PFSK-1 (cell line): ENCODE measurements around the gene ANKRD18A.

ENCODE experiments used
- FOXP2 ChIP-seq: optimal IDR thresholded peaks from 2 replicates; pipeline ENCODE3; 2011; ENCODE audit warnings: borderline replicate concordance, control low read depth, inconsistent platforms; ENCODE audit not compliant: insufficient read depth; ENCODE audit errors: extremely low read length, extremely low read depth
- POLR2AphosphoS5 ChIP-seq: IDR thresholded peaks from 2 replicates; pipeline ENCODE4 v1.6.1; 2012; ENCODE audit warnings: low read depth, mild to moderate bottlenecking, control low read depth, low read length, moderate library complexity
- SIN3A ChIP-seq: IDR thresholded peaks from 2 replicates; pipeline ENCODE4 v1.6.1; 2012; ENCODE audit warnings: mild to moderate bottlenecking, low read length, moderate library complexity, borderline replicate concordance; ENCODE audit not compliant: insufficient read depth
- TAF1 ChIP-seq: IDR thresholded peaks from 2 replicates; pipeline ENCODE4 v1.6.1; 2012; ENCODE audit warnings: low read length, control low read depth, borderline replicate concordance; ENCODE audit not compliant: insufficient read depth
- TF ChIP-seq, protein P1 (sequence below), 2 experiments: IDR thresholded peaks; 2 replicates each; pipeline versions ENCODE4 v1.6.1 to v1.8.0; 2011 to 2012; ENCODE audit warnings: low read depth in 2 of 2, low read length in 2 of 2, control low read depth in 1 of 2, inconsistent platforms in 1 of 2, mild to moderate bottlenecking in 1 of 2, moderate library complexity in 1 of 2; ENCODE audit not compliant: insufficient read depth in 1 of 2

ANKRD18A gene

DNA sequence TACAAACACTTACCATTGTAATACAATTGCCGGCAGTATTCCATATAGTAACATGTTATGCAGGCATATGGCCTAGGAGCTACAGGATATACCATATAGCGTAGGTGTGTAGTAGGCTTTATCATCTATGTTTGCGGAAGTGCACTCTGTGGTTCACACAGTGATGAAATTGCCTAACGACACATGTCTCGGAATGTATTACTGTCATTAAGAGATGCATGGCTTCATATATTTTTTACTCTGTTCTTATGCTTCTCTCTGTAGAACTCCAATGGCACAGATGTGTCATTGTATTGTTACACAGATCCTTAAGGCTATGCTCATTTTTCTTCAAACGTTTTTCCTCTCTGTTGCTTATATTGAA lies 19.2 kb upstream of the ANKRD18A start:
- TF ChIP-seq FOXP2 (no peak), SIN3A (no peak), POLR2AphosphoS5 (no peak), TAF1 (no peak)
- TF ChIP-seq, protein P1, sequence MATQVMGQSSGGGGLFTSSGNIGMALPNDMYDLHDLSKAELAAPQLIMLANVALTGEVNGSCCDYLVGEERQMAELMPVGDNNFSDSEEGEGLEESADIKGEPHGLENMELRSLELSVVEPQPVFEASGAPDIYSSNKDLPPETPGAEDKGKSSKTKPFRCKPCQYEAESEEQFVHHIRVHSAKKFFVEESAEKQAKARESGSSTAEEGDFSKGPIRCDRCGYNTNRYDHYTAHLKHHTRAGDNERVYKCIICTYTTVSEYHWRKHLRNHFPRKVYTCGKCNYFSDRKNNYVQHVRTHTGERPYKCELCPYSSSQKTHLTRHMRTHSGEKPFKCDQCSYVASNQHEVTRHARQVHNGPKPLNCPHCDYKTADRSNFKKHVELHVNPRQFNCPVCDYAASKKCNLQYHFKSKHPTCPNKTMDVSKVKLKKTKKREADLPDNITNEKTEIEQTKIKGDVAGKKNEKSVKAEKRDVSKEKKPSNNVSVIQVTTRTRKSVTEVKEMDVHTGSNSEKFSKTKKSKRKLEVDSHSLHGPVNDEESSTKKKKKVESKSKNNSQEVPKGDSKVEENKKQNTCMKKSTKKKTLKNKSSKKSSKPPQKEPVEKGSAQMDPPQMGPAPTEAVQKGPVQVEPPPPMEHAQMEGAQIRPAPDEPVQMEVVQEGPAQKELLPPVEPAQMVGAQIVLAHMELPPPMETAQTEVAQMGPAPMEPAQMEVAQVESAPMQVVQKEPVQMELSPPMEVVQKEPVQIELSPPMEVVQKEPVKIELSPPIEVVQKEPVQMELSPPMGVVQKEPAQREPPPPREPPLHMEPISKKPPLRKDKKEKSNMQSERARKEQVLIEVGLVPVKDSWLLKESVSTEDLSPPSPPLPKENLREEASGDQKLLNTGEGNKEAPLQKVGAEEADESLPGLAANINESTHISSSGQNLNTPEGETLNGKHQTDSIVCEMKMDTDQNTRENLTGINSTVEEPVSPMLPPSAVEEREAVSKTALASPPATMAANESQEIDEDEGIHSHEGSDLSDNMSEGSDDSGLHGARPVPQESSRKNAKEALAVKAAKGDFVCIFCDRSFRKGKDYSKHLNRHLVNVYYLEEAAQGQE (IDR thresholded peaks at IDR 0.05; ENCODE audit: insufficient read depth in 1 of 2, low read depth in 2 of 2, low read length in 2 of 2): no peak

DNA sequence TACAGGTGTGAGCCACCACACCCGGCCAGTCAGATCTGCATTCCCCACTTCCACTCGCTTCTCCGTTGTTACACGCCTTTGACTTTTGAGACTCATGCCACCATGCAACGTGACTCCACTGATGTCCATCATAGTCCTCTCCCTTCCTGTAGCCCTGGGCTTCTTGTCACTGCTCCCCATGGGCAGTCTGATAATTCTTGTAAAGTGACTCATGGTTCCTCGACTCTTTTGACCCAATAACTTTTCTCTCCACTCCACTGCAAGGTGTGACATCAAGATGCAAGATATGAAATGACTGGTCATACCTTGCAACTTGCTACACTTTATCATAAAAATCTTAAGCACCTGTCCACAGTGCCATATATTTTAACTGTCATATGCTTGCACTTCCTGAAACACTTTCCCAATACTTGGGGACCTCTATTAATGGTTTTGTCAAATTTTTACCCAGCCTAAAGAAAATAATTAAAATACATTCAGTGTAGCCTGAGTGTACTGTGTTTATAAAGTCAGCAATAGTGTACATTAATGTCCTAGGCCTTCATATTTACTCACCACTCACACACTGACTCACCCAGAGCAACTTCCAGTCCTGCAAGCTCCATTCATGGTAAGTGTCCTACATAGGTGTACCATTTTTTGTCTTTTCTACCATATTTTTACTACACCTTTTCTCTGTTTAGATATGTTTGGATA lies 18.6 kb upstream of the ANKRD18A start:
- TF ChIP-seq FOXP2: no peak
- no peak for TF ChIP-seq SIN3A
- TF ChIP-seq POLR2AphosphoS5: no peak
- TF ChIP-seq TAF1: no peak
- TF ChIP-seq, protein P1 (IDR thresholded peaks at IDR 0.05; ENCODE audit: insufficient read depth in 1 of 2, low read depth in 2 of 2, low read length in 2 of 2): no peak

DNA sequence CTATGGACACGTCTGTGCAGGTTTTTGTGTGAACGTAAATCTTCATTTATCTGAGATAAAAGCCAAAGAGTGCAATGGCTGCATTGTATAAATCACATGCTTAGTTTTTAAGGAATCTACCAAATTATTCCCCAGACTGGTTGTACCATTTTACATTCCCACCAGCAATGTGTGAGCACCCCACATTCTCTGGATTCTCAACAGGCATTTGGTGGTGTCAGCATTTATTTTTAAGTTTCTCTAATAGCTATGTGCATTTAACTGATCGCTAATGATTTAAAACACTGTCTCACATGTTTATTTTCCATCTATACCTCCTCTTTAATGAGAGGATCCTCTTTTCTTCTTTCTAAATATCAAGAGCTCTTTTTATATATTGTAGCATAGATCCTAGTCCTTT lies 13.9 kb upstream of the ANKRD18A start:
- TF ChIP-seq, protein P1 (IDR thresholded peaks at IDR 0.05; ENCODE audit: insufficient read depth in 1 of 2, low read depth in 2 of 2, low read length in 2 of 2): no peak
- no peak for TF ChIP-seq TAF1
- TF ChIP-seq SIN3A: no peak
- TF ChIP-seq FOXP2: no peak
- no peak for TF ChIP-seq POLR2AphosphoS5

DNA sequence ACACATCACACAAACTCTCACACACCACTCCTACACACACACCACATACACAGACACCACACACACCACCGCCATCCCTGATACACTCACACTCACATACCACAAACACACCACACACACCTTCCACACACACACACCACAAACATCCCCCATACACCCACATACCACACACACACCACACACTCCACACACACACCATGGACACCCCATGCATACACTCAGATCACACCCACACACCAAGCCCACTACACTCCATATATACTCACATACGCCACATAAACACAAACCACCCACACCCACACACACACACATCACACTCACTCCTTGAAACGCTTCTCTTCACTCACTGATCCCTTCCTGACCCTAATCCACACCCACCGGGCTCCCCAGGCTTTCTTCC lies 9.1 kb upstream of the ANKRD18A start:
- TF ChIP-seq POLR2AphosphoS5 (no peak), FOXP2 (no peak)

DNA sequence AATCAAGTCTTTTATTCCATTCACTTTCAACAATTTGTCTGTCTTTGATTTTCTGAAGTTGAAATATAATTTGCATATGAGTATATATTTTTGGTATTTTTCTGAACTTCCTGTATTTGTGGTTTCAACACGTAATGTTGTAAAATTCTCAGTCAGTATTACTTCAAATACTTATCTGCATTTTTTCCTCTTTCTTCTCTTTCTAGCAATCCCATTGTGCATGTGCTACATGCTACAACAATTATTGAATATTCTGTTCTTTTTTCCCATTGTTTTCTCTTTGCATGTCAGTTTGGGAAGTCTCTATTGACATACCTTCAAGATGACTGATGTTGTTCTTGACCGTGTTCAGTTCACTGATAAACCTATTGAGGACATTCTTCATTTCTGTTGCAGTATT lies 5.6 kb upstream of the ANKRD18A start:
- TF ChIP-seq FOXP2 (no peak), TAF1 (no peak), POLR2AphosphoS5 (no peak), SIN3A (no peak)
- TF ChIP-seq, protein P1 (IDR thresholded peaks at IDR 0.05; ENCODE audit: insufficient read depth in 1 of 2, low read depth in 2 of 2, low read length in 2 of 2): no peak
